Measurements from ENCODE around the gene GOLGA7B. TPM values are rescaled to one million over a fixed set of nuclear protein-coding genes. Genes with fewer than 3 reads are reported as not detected.
A peak's percentile ranks its signal among the peaks of the same experiment; 100 is the strongest.

Gene GOLGA7B
- total RNA-seq, 6 donors from 2014 or later: 1.0 to 2.6 (median 1.1) TPM

- TF ChIP-seq POLR2AphosphoS5 (IDR thresholded peaks at IDR 0.05): no peak
- Histone ChIP-seq H3K4me3 (no peak overlapping the region), H3K27ac (no peak overlapping the region), H3K4me1 (peaks cover 0 to 1% (median under 1%) of the 10 kb centered on the region in 4 donors), H3K36me3 (no peaks in the 10 kb centered on the region), H3K27me3 (no peaks in the 10 kb centered on the region), H3K9me3 (no peaks in the 10 kb centered on the region)
- ATAC-seq (ENCODE audit: low FRiP score in 2 of 2) (no peak), DNase-seq (no peak)
- 90 to 92% methylated on average over 11 of the region's 11 CpGs for WGBS, 2 donors
These were observed 14.2 kb downstream of the GOLGA7B start for GRCh38 chr10:97863808-97864207.

GRCh38 chr10:97865488-97865887, 15.8 kb downstream of the GOLGA7B start:
- DNase-seq (peak in 1 of 2 donors; percentile 73), ATAC-seq (ENCODE audit: low FRiP score in 2 of 2) (no peak)
- H3K36me3 ChIP-seq: no peaks in the 10 kb centered on the region
- no peak overlapping the region for H3K4me3 ChIP-seq
- no peak overlapping the region for H3K27ac ChIP-seq
- H3K9me3 ChIP-seq: no peaks in the 10 kb centered on the region
- H3K27me3 ChIP-seq: no peaks in the 10 kb centered on the region
- H3K4me1 ChIP-seq: peaks cover 10 to 11% (median 10%) of the 10 kb centered on the region in 4 donors
- 65 to 82% methylated on average over 11 to 18 of the region's 18 CpGs for WGBS, 2 donors
- TF ChIP-seq POLR2A (IDR thresholded peaks at IDR 0.05) (no peak), EP300 (IDR thresholded peaks at IDR 0.05) (no peak), POLR2AphosphoS5 (IDR thresholded peaks at IDR 0.05) (no peak), CTCF (IDR thresholded peaks at IDR 0.05) (no peak)

- Histone ChIP-seq H3K27ac (no peak overlapping the region), H3K36me3 (no peaks in the 10 kb centered on the region), H3K4me1 (peaks cover 10 to 11% (median 10%) of the 10 kb centered on the region in 4 donors), H3K4me3 (no peak overlapping the region), H3K27me3 (no peaks in the 10 kb centered on the region), H3K9me3 (no peaks in the 10 kb centered on the region)
- WGBS, 2 donors: 93 to 97% methylated on average over 8 to 10 of the region's 10 CpGs
- TF ChIP-seq CTCF (IDR thresholded peaks at IDR 0.05): no peak
- TF ChIP-seq POLR2A (IDR thresholded peaks at IDR 0.05): no peak
- TF ChIP-seq POLR2AphosphoS5 (IDR thresholded peaks at IDR 0.05): no peak
- TF ChIP-seq EP300 (IDR thresholded peaks at IDR 0.05): no peak
- DNase-seq (no peak), ATAC-seq (ENCODE audit: low FRiP score in 2 of 2) (no peak)
These were observed 17.0 kb downstream of the GOLGA7B start for GRCh38 chr10:97866524-97867219.

GRCh38 chr10:97867220-97867800, 17.7 kb downstream of the GOLGA7B start:
- Histone ChIP-seq H3K36me3 (no peaks in the 10 kb centered on the region), H3K27ac (no peak overlapping the region), H3K4me1 (peaks cover 10 to 11% (median 10%) of the 10 kb centered on the region in 4 donors), H3K27me3 (no peaks in the 10 kb centered on the region), H3K9me3 (no peaks in the 10 kb centered on the region), H3K4me3 (no peak overlapping the region)
- TF ChIP-seq EP300 (IDR thresholded peaks at IDR 0.05) (no peak), CTCF (IDR thresholded peaks at IDR 0.05) (no peak), POLR2A (IDR thresholded peaks at IDR 0.05) (no peak), POLR2AphosphoS5 (IDR thresholded peaks at IDR 0.05) (no peak)
- 91% methylated on average over 9 to 10 of the region's 10 CpGs for WGBS, 2 donors
- DNase-seq: no peak
- no peak for ATAC-seq (ENCODE audit: low FRiP score in 2 of 2)

- Histone ChIP-seq H3K27ac (no peak overlapping the region), H3K4me3 (no peak overlapping the region), H3K36me3 (no peaks in the 10 kb centered on the region), H3K9me3 (no peaks in the 10 kb centered on the region), H3K27me3 (no peaks in the 10 kb centered on the region), H3K4me1 (peaks cover 10 to 11% (median 10%) of the 10 kb centered on the region in 4 donors)
- no peak for TF ChIP-seq POLR2A (IDR thresholded peaks at IDR 0.05)
- no peak for TF ChIP-seq POLR2AphosphoS5 (IDR thresholded peaks at IDR 0.05)
- no peak for TF ChIP-seq CTCF (IDR thresholded peaks at IDR 0.05)
- no peak for TF ChIP-seq EP300 (IDR thresholded peaks at IDR 0.05)
- 72 to 88% methylated on average over 2 to 4 of the region's 4 CpGs for WGBS, 2 donors
- DNase-seq (no peak), ATAC-seq (ENCODE audit: low FRiP score in 2 of 2) (no peak)
These were observed 18.6 kb downstream of the GOLGA7B start for GRCh38 chr10:97868134-97868685.

Data from upper lobe of left lung (tissue), 6 donors.